IMR-90 (cell line): ENCODE results near the gene ZNF581.

Source experiments
- FOS ChIP-seq: fragments of 150-350 bp; IDR thresholded peaks from 2 replicates; pipeline ENCODE4 v1.6.1; 2016; ENCODE audit warnings: low read depth, low read length
- MAFK ChIP-seq: IDR thresholded peaks from 2 replicates; pipeline ENCODE4 v1.6.1; 2012; ENCODE audit warnings: low read depth, low read length, improper control_type of control experiment
- TF ChIP-seq, protein P1 (sequence below): conservative IDR thresholded peaks from 2 replicates; pipeline ENCODE4 v1.5.1; 2012; ENCODE audit warnings: mild to moderate bottlenecking, low read depth, low read length, improper control_type of control experiment

DNA sequence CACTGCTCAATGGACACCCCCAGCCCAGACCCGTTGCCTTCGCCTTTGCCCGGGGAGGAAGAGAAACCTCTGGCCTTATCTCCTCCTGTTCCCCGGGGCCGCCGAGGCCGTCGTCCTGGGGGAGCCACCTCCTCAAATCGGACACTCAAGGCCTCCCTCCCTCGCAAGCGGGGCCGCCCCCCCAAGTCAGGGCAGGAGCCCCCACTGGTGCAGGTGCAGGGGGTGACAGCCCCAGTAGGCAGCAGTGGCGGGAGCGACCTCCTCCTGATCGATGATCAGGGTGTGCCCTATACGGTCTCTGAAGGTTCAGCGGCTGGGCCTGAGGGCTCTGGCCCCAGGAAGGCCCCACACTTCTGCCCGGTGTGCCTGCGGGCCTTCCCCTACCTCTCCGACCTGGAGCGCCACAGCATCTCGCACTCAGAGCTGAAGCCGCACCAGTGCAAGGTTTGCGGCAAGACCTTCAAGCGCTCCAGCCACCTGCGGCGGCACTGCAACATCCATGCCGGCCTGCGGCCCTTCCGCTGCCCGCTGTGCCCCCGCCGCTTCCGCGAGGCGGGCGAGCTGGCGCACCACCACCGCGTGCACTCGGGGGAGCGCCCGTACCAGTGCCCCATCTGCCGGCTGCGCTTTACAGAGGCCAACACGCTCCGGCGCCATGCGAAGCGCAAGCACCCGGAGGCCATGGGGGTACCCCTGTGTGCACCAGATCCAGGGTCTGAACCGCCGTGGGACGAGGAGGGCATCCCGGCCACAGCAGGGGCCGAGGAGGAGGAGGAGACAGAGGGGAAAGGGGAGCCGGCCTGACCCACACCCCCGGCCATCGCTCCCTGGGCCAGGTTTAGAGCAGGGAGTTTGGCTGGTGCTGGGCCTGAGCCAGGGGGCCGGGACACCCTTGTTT is 41.1 kb upstream of the ZNF581 start:
- no peak for TF ChIP-seq MAFK
- no peak for TF ChIP-seq FOS
- TF ChIP-seq, protein P1, sequence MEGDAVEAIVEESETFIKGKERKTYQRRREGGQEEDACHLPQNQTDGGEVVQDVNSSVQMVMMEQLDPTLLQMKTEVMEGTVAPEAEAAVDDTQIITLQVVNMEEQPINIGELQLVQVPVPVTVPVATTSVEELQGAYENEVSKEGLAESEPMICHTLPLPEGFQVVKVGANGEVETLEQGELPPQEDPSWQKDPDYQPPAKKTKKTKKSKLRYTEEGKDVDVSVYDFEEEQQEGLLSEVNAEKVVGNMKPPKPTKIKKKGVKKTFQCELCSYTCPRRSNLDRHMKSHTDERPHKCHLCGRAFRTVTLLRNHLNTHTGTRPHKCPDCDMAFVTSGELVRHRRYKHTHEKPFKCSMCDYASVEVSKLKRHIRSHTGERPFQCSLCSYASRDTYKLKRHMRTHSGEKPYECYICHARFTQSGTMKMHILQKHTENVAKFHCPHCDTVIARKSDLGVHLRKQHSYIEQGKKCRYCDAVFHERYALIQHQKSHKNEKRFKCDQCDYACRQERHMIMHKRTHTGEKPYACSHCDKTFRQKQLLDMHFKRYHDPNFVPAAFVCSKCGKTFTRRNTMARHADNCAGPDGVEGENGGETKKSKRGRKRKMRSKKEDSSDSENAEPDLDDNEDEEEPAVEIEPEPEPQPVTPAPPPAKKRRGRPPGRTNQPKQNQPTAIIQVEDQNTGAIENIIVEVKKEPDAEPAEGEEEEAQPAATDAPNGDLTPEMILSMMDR, result no peak
